Stimulated activated CD8-positive, alpha-beta memory T cell treated with anti-CD3 and anti-CD28 coated beads, Interleukin-15, amount 100 ng/mL, for 48 hours (primary cell): ENCODE measurements around the gene LAIR2.
"Not testable (repeated sequence)": the region's sequence is repeated elsewhere in the genome, so short reads cannot be mapped to it uniquely, and the experiment has no call there.

Experiments
- DNase-seq, 2 donors: peaks; one replicate each; pipeline ENCODE4 v3.0.0-alpha.2; 2020; ENCODE audit warnings: low read depth in 2 of 2

LAIR2 gene

GRCh38 chr19:54464630-54465425, 37.8 kb upstream of the LAIR2 start:
- DNase-seq, result peak; percentile 80 to 84

DNA sequence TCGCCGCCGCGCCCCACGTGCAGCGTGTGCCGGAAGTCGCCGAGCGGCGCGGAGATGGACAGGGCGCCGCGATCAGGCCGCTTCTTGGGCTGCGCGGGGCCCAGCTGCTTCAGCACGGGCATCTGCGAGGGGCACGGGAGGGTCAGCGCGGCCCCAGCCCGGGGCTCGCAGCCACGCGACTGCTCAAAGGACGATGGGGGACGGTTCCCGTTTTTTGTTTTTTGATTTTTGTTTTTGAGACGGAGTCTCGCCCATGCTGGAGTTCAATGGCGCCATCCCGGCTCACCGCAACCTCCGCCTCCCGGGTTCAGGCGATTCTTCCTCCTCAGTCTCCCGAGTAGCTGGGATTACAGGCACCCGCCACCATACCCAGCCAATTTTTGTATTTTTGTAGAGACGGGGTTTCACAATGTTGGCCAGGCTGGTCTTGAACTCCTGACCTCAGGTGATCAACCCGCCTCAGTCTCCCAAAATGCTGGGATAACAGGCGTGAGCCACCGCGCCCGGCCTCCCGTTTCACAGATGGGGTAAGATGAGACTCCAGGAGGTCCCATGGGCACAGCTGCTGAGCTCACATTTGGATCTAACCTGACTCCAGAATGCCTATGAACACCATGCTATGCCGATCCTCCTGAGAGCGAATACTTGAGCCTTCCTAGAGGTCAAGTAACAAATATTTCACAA, 37.1 kb upstream of the LAIR2 start:
- no peak for DNase-seq

DNA sequence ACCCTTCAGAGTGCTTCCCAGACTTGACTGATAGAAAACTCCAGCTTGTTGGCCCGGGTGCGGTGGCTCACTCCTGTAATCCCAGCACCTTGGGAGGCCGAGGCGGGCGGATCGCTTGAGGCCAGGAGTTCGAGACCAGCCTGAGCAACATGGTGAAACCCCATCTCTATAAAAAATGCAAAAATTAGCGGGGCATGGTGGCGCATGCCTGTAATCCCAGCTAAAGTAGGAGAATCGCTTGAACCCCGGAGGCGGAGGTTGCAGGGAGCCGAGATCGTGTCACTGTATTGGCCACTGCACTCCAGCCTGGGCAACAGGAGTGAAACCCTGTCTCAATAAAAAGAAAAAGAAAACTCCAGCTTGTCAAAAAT, 36.5 kb upstream of the LAIR2 start:
- not testable (repeated sequence) for DNase-seq

DNA sequence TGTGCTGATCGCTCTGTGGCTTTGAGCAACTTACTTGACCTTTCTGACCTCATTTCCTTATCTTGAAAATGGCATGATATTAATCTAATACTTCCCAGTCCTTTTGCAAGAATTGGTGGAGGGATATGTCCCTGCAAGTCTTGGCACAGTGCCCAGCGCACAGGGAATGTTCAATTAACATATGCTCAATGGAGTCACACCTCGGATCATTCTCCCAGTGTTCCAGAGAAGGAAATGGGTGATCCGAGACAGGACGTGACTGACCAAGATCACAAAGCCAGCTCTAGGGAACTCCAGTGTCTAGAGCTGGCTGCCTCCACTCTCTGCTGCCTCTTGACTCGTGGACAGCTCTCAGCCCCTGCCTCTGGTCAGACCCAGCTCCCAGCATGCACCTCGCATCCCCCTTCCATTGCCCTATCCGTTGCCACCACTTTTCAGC, 33.1 kb upstream of the LAIR2 start:
- DNase-seq, result no peak

- DNase-seq, result no peak
Observed at GRCh38 chr19:54470276-54470887, 32.2 kb upstream of the LAIR2 start.

DNA sequence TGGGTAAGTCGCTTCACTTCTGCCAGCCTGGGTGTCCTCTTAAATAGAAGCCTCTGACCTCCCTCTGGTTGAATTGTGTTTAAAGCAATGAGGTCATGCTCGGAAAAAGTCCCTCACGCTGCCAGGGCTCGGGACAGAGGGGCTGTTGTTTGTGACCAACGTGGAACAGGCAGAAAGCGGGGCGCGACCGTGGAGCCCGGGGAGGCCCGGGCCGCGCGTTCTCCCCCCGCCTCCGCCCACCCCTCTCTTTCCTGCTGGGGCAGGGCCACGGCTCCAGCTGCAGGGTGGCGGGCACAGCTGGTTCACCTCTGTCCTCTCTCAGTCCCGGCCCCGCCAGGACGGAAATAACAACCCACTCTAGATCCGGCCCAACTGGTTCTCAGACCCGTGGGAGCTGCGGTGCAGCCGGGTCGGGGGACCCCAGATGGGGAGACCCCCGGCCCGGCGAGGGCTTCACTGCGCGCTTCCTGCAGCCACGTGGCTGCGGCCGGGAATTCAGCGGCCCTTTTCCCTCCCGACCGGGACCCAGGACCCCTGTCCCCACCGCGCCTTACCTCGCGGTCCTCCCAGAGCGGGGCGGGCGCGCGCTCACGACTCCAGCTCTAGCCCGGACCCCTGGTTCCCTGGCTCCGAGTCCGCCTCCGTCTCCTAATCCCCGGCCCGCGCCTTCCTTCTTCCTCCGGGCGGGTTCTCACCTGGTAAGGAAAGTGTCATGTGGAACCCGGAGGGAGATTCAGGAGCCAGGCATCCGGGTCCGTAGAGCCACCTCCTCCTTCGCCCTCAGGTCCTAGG, 31.4 kb upstream of the LAIR2 start:
- no peak for DNase-seq

DNA sequence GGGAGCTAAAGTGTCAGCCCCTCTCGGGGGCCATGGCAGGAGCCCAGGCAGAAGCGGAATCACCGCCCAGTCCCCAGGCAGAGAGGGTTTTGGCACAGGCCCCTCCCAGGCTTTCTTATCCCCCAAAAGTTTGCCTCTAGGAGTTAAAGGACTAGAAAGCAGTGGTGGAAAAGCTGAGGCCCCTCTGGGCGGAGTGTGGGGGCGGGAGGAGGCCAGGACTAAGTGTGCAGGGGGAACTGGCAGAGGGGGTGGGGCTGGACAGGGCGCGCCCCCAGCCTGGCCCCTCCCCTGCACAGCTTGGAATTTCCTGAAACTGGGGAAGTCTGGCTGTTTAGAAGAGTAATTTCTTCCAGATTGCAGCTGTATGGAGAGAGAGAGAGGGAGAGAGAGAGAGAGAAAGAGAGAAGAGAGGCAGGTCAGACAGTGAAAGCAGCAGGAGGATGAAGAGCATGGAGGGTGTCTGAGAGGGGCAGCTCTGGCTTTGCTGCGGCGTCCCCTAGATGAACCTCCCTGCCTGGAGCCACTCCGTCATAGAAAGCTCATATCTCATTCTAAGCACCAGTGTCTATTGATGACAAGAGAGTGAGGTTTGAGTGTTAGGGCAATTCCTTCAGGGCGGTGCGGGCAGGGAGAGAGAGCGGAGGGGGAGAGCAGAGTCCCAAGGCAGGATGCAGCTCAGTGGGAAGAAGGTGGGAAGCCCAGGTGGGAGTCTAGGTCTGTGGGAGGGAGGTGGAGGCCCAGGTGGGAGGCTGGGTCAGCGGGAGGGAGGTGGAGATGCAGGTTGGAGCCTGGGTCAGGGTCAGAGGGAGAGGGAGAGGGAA, 29.4 kb upstream of the LAIR2 start, which contains the start of gene CDC42EP5:
Gene CDC42EP5 (minus strand): TSS at position 226 of the 821 bp plus-strand sequence. CDS start 7,749 bp downstream, outside the sequence.
- DNase-seq, result no peak

- DNase-seq, result no peak
Observed at GRCh38 chr19:54473892-54474372, 28.7 kb upstream of the LAIR2 start.

DNA sequence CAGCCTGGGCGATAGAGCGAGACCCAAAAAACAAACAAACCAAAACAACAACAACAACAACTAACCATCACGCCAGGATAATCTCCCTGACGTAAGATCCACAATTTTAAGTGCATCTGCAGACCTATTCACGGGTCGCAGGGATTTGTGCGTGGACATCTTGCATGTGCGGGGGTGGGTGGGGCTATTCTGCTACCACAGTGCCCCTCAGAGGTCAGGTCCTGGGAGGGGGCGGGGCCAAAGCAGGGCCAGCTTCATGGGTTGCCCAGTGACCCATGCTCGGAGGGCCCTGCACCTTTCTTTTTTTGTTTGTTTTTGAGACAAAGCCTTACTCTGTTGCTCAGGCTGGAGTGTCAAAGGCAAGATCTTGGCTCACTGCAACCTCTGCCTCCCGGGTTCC, 26.9 kb upstream of the LAIR2 start:
- DNase-seq, result no peak

- DNase-seq, result no peak
Observed at GRCh38 chr19:54477650-54478049, 25.0 kb upstream of the LAIR2 start.

DNA sequence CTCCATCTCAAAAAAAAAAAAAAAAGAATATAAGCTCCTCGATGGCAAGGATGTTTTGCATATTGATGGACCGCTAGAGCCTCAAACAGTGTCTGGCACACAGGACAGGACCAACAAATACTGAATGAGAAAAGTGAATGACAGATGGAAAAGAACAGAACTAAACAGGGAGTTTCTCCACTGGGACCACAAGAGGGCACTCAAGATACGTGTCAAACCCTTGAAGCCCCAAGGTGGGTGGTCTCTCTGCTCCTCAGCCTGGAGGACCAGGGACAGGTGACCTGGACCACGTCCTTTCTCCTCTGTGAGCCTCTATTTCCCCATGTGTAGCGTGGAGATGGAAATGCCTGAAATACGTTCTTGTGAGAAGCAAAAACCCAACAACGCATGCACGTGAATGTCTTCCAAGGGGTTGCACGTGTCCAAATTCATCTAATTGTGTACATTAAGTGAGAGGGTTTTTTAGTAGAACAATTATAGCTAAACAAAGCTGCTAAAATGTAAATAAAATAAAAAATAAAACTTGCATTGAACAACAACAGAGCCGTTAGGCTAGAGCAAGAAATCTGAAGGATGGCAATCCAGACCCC, 23.9 kb upstream of the LAIR2 start:
- no peak for DNase-seq

DNA sequence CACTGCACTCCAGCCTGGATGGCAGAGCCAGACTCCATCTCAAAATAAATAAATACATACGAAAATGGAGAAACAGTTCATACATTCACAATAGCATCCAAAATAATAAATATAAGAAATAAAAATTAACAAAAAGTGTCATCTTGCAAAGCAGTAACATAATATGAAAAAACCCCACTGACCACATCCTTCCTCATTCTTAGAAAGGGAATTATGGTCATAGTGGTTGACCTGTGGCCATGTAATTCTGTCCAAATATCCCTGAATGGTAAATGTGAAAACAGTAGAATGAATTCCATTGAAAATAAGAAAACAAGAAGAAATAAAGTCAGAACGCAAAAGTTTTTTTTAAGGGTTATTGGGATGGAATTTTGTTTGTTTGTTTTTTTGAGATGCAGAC, 22.6 kb upstream of the LAIR2 start:
- DNase-seq, result no peak

GRCh38 chr19:54481326-54481930, 21.2 kb upstream of the LAIR2 start:
- no peak for DNase-seq

GRCh38 chr19:54482889-54483288, 19.7 kb upstream of the LAIR2 start:
- DNase-seq, result no peak

GRCh38 chr19:54484451-54484850, 18.2 kb upstream of the LAIR2 start:
- no peak for DNase-seq

- DNase-seq, result no peak
Observed at GRCh38 chr19:54485851-54486250, 16.8 kb upstream of the LAIR2 start.

DNA sequence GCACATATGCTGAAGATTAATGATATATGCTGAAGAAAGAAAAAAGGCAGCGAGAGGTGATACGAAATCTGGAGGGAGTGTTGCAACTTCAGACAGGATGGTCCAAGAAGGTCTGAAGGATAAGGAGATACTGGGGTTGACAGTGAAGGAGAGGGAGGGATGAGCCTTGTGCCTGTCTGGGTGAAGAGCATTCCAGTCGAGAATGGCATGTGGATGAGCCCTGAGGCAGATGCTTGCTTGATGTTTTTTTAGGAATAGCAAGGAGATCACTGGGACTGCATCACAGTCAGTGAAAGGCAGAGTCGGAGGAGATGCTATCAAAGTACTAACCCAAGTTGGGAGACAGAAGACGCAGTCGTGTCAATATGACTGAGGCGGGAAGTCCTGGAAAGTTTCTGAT, 13.3 kb upstream of the LAIR2 start:
- no peak for DNase-seq

DNA sequence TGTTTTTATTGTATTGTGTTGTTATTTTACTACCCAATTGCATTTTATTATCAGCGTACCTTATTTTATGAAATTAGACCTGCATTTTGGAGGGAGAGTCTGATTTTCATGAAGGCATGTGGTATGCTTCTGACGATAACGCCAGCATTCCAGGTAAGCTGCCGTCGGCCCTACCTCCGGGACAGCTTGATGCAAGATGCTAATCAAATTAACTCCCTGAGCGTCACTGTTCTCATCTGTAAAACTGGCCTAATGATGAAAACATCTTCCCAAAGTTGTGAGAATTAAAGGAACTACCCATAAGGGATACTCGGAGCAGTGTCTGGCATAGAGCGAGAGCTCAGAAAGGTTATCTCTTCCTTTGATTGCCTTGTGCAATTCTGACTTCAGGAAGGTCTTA, 12.9 kb upstream of the LAIR2 start:
- no peak for DNase-seq

- no peak for DNase-seq
Observed at GRCh38 chr19:54492568-54492967, 10.1 kb upstream of the LAIR2 start.

DNA sequence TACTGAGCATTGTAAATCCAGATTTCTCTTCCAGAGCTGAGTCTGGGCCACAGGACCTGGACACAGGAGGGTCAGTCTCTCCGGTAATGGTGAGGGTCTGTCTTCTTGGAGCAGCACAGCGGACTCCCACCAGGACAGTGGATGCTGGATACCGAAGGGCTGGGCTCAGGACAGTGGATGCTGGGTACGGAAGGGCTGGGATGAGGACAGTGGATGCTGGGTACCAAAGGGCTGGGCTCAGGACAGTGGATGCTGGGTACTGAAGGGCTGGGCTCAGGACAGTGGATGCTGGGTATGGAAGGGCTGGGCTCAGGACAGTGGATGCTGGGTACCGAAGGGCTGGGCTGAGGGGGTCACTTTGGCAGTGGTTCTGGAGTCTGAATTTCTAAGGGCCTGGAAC, 9.6 kb upstream of the LAIR2 start:
- not testable (repeated sequence) for DNase-seq
